ENCODE results near the gene ZNF600. TPM values are rescaled to one million over a fixed set of nuclear protein-coding genes. Genes with fewer than 3 reads are reported as not detected.
"Not testable (repeated sequence)": the region's sequence is repeated elsewhere in the genome, so short reads cannot be mapped to it uniquely, and the experiment has no call there.

ZNF600 gene
- total and polyA plus RNA-seq, 4 donors = 1.1 to 14.8 (median 13.5) TPM

- H3K9me3 ChIP-seq (ENCODE audit: control insufficient read depth, low read length); H3K4me3 ChIP-seq (ENCODE audit: low read length in 2 of 2); H3K36me3 ChIP-seq (ENCODE audit: control insufficient read depth in 1 of 2, insufficient read depth in 2 of 2, low read length in 1 of 2); H3K27ac ChIP-seq (ENCODE audit: low read depth in 1 of 2, low read length in 2 of 2); intact Hi-C loops (cut with DNase I); ATAC-seq (ENCODE audit: low FRiP score); H3K27me3 ChIP-seq (ENCODE audit: control insufficient read depth in 1 of 2, insufficient read depth in 2 of 2, low read length in 1 of 2); DNase-seq; H3K4me1 ChIP-seq (ENCODE audit: control insufficient read depth in 1 of 2, insufficient read depth in 2 of 2, low read length in 2 of 2): not testable (repeated sequence)
- WGBS, 2 donors = 97 to 99% methylated on average over 21 of the region's 21 CpGs
Observed at GRCh38 chr19:52720541-52720940, 66.0 kb downstream of the ZNF600 start.

- 55 to 57% methylated on average over 1 of the region's 1 CpG for WGBS, 2 donors
- peaks cover 2 to 6% of the 10 kb centered on the region in 2 donors for H3K36me3 ChIP-seq (ENCODE audit: control insufficient read depth in 1 of 2, insufficient read depth in 2 of 2, low read length in 1 of 2)
- no peak overlapping the region for H3K4me3 ChIP-seq (ENCODE audit: low read length in 2 of 2)
- DNase-seq = no peak
- H3K9me3 ChIP-seq (ENCODE audit: control insufficient read depth, low read length) = no peaks in the 10 kb centered on the region
- intact Hi-C loops (cut with DNase I) = no loop called here
- H3K27me3 ChIP-seq (ENCODE audit: control insufficient read depth in 1 of 2, insufficient read depth in 2 of 2, low read length in 1 of 2) = no peaks in the 10 kb centered on the region
- ATAC-seq (ENCODE audit: low FRiP score) = no peak
- H3K4me1 ChIP-seq (ENCODE audit: control insufficient read depth in 1 of 2, insufficient read depth in 2 of 2, low read length in 2 of 2) = no peaks in the 10 kb centered on the region
- no peak overlapping the region for H3K27ac ChIP-seq (ENCODE audit: low read depth in 1 of 2, low read length in 2 of 2)
Observed at GRCh38 chr19:52716522-52716921, 70.1 kb downstream of the ZNF600 start.

- H3K36me3 ChIP-seq (ENCODE audit: control insufficient read depth in 1 of 2, insufficient read depth in 2 of 2, low read length in 1 of 2); H3K27me3 ChIP-seq (ENCODE audit: control insufficient read depth in 1 of 2, insufficient read depth in 2 of 2, low read length in 1 of 2); intact Hi-C loops (cut with DNase I); H3K27ac ChIP-seq (ENCODE audit: low read depth in 1 of 2, low read length in 2 of 2); ATAC-seq (ENCODE audit: low FRiP score); H3K9me3 ChIP-seq (ENCODE audit: control insufficient read depth, low read length); H3K4me3 ChIP-seq (ENCODE audit: low read length in 2 of 2); DNase-seq; H3K4me1 ChIP-seq (ENCODE audit: control insufficient read depth in 1 of 2, insufficient read depth in 2 of 2, low read length in 2 of 2): not testable (repeated sequence)
- WGBS, 2 donors = 47 to 49% methylated on average over 4 of the region's 4 CpGs
Observed at GRCh38 chr19:52715902-52716301, 70.7 kb downstream of the ZNF600 start.

- H3K4me1 ChIP-seq (ENCODE audit: control insufficient read depth in 1 of 2, insufficient read depth in 2 of 2, low read length in 2 of 2); H3K9me3 ChIP-seq (ENCODE audit: control insufficient read depth, low read length); intact Hi-C loops (cut with DNase I); H3K27me3 ChIP-seq (ENCODE audit: control insufficient read depth in 1 of 2, insufficient read depth in 2 of 2, low read length in 1 of 2); H3K36me3 ChIP-seq (ENCODE audit: control insufficient read depth in 1 of 2, insufficient read depth in 2 of 2, low read length in 1 of 2); DNase-seq; ATAC-seq (ENCODE audit: low FRiP score); H3K4me3 ChIP-seq (ENCODE audit: low read length in 2 of 2); H3K27ac ChIP-seq (ENCODE audit: low read depth in 1 of 2, low read length in 2 of 2): not testable (repeated sequence)
- WGBS, 2 donors = 81 to 88% methylated on average over 5 of the region's 5 CpGs
Observed at GRCh38 chr19:52715330-52715729, 71.3 kb downstream of the ZNF600 start.

Other genes with a start within 250 kb of the ZNF600 start
- 10 to 100 TPM; 15.4 to 26.6 TPM for gene ZNF701, start 216.5 kb downstream of the ZNF600 start, total RNA-seq
- 1 to 10 TPM; 5.1 to 6.4 TPM for gene ZNF701, start 216.5 kb downstream of the ZNF600 start, polyA plus RNA-seq
- 10 to 100 TPM; 51.3 to 78.7 TPM for gene ZNF83, start 148.4 kb downstream of the ZNF600 start, total RNA-seq
- 100 to 1,000 TPM in 1 of 2 donors, 10 to 100 TPM in 1; 38.4 to 144 TPM for gene ZNF83, start 148.4 kb downstream of the ZNF600 start, polyA plus RNA-seq
- 10 to 100 TPM; 20.9 to 28.5 TPM for gene ZNF611, start 51.7 kb downstream of the ZNF600 start, total RNA-seq
- gene ZNF611, start 51.7 kb downstream of the ZNF600 start, polyA plus RNA-seq = 1 to 10 TPM; 1.5 to 2.7 TPM
- 10 to 100 TPM; 11.9 to 14.0 TPM for gene ZNF28, start 34.8 kb upstream of the ZNF600 start, total RNA-seq
- gene ZNF28, start 34.8 kb upstream of the ZNF600 start, polyA plus RNA-seq = 1 to 10 TPM; 1.3 to 8.0 TPM
- 10 to 100 TPM; 10.5 to 13.4 TPM for gene ZNF468, start 70.8 kb upstream of the ZNF600 start, total RNA-seq
- gene ZNF468, start 70.8 kb upstream of the ZNF600 start, polyA plus RNA-seq = 10 to 100 TPM in 1 of 2 donors, 1 to 10 TPM in 1; 7.9 to 12.1 TPM
- gene ZNF320, start 110.8 kb upstream of the ZNF600 start, total RNA-seq = 10 to 100 TPM in 1 of 2 donors, 1 to 10 TPM in 1; 6.6 to 11.7 TPM
- 1 to 10 TPM in 1 of 2 donors, not detected in 1; 8.6 TPM for gene ZNF320, start 110.8 kb upstream of the ZNF600 start, polyA plus RNA-seq
- 1 to 10 TPM; 4.2 to 5.0 TPM for gene ZNF888, start 136.6 kb upstream of the ZNF600 start, total RNA-seq
- 1 to 10 TPM; 1.1 to 1.5 TPM for gene ZNF888, start 136.6 kb upstream of the ZNF600 start, polyA plus RNA-seq
- gene ZNF816, start 176.1 kb upstream of the ZNF600 start, total RNA-seq = 10 to 100 TPM in 1 of 2 donors, 1 to 10 TPM in 1; 5.4 to 11.4 TPM
- 1 to 10 TPM; 4.5 to 4.9 TPM for gene ZNF816, start 176.1 kb upstream of the ZNF600 start, polyA plus RNA-seq
- gene ERVV-1, start 227.1 kb upstream of the ZNF600 start, total RNA-seq = not detected
- not detected for gene ERVV-1, start 227.1 kb upstream of the ZNF600 start, polyA plus RNA-seq